OCI-LY7 (cell line): ENCODE data around the gene TMEM190.

Experiments
- EZH2phosphoT487 ChIP-seq: fragments of 200-600 bp; sonication (generic); IDR thresholded peaks from 2 replicates; pipeline ENCODE4 v1.6.1; 2018; ENCODE audit warnings: low read depth, borderline replicate concordance, mild to moderate bottlenecking, mixed run types, antibody characterized with exemption, low read length, moderate library complexity, mixed read lengths
- TF ChIP-seq, protein P1 (sequence below): fragments of 200-600 bp; sonication (generic); conservative IDR thresholded peaks from 2 replicates; pipeline ENCODE4 v1.5.1; 2014; ENCODE audit warnings: mild to moderate bottlenecking, antibody characterized with exemption, low read length, moderate library complexity, mixed read lengths

DNA sequence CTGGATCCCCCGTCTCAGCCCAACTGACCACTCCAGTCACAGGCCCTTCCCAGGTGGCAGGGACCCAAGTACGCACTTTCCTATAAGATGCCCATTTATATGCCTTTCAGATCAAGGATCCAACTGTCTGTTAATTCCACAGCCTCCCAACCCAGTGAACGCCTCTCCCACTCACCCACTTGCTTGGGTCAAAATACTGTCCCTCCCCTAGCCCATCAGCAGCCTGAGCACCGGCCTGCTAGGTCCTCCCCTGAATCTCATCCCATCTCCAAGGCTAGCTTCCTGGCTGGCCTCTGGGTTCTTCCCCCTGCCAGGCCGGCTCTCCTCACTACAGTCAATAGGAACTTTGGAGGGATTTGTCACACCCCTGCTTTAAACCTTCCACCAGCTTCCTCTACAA lies 29.0 kb downstream of the TMEM190 start:
- TF ChIP-seq, protein P1, sequence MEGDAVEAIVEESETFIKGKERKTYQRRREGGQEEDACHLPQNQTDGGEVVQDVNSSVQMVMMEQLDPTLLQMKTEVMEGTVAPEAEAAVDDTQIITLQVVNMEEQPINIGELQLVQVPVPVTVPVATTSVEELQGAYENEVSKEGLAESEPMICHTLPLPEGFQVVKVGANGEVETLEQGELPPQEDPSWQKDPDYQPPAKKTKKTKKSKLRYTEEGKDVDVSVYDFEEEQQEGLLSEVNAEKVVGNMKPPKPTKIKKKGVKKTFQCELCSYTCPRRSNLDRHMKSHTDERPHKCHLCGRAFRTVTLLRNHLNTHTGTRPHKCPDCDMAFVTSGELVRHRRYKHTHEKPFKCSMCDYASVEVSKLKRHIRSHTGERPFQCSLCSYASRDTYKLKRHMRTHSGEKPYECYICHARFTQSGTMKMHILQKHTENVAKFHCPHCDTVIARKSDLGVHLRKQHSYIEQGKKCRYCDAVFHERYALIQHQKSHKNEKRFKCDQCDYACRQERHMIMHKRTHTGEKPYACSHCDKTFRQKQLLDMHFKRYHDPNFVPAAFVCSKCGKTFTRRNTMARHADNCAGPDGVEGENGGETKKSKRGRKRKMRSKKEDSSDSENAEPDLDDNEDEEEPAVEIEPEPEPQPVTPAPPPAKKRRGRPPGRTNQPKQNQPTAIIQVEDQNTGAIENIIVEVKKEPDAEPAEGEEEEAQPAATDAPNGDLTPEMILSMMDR: no peak
- no peak for TF ChIP-seq EZH2phosphoT487
